OCI-LY7 (cell line): ENCODE measurements around the gene SPATA2L.

Experiments used
- EZH2phosphoT487 ChIP-seq: fragments of 200-600 bp; sonication (generic); IDR thresholded peaks from 2 replicates; pipeline ENCODE4 v1.6.1; 2018; ENCODE audit warnings: low read depth, borderline replicate concordance, mild to moderate bottlenecking, mixed run types, antibody characterized with exemption, low read length, moderate library complexity, mixed read lengths
- TF ChIP-seq, protein P1 (sequence below): fragments of 200-600 bp; sonication (generic); conservative IDR thresholded peaks from 2 replicates; pipeline ENCODE4 v1.5.1; 2014; ENCODE audit warnings: mild to moderate bottlenecking, antibody characterized with exemption, low read length, moderate library complexity, mixed read lengths

DNA sequence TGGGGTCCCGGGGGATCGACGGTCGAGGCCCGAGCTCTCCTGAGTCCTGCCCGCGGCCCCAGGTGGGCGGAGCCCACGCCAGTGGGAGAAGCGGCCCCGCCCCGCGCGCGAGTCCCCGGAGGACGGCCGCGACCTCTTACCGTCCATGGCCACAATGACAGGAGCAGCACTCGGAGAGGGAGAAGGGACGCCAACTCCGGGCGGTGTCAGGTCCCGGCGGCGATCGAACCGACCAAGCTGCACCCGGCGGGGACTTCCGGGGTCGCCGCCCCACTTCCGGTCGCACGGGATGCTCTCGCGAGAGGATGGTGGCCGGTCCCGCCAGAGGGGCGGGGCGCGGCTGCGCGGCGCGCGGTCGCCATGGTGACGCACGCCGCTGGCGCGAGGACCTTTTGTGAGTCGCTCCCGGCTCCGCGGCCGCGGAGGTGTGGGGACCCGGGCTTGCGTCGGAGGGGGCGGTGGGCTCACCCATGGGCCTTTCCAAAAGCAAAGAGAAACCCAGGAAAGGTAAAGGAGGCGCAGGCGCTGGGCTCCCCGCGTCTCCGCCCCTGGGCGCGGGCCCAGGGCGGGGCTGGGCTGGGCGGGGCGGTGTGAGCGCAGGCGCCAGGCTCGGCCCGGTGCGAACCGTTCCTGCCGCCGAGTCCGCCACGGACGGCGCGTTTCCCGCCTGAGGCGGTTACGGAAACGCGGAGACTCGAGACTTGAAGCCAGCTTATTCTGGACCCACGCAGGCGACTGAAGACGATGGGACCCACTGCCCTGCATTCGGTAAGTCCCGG, 43.9 kb downstream of the SPATA2L start, which contains the start of the genes CHMP1A and SPATA33:
- TF ChIP-seq, protein P1, sequence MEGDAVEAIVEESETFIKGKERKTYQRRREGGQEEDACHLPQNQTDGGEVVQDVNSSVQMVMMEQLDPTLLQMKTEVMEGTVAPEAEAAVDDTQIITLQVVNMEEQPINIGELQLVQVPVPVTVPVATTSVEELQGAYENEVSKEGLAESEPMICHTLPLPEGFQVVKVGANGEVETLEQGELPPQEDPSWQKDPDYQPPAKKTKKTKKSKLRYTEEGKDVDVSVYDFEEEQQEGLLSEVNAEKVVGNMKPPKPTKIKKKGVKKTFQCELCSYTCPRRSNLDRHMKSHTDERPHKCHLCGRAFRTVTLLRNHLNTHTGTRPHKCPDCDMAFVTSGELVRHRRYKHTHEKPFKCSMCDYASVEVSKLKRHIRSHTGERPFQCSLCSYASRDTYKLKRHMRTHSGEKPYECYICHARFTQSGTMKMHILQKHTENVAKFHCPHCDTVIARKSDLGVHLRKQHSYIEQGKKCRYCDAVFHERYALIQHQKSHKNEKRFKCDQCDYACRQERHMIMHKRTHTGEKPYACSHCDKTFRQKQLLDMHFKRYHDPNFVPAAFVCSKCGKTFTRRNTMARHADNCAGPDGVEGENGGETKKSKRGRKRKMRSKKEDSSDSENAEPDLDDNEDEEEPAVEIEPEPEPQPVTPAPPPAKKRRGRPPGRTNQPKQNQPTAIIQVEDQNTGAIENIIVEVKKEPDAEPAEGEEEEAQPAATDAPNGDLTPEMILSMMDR: no peak
- no peak for TF ChIP-seq EZH2phosphoT487
